H1 (cell line): Measurements from ENCODE around the gene RAB3IP. TPM values are rescaled to one million over a fixed set of nuclear protein-coding genes. Genes with fewer than 3 reads are reported as not detected.

Source experiments
- CHD1 ChIP-seq: IDR thresholded peaks from 2 replicates; pipeline ENCODE4 v1.6.1; 2012; ENCODE audit warnings: low read depth, low read length, improper control_type of control experiment
- JUND ChIP-seq: IDR thresholded peaks from 2 replicates; pipeline ENCODE4 v1.6.1; 2011; ENCODE audit warnings: mild to moderate bottlenecking, improper control_type of control experiment, low read length
- TAF7 ChIP-seq: optimal IDR thresholded peaks from 2 replicates; pipeline ENCODE3; 2011; ENCODE audit warnings: low read depth, mild to moderate bottlenecking, inconsistent platforms, low read length, moderate library complexity, borderline replicate concordance
- polyA plus RNA-seq, 7 experiments: library from polyadenylated mRNA; depleted of rRNA in 3 of 7; stranded (reverse) in 5 of 7; unstranded in 2 of 7; fragments of >200 nt in 5 of 7; fragments of 200-250 nt in 2 of 7; gene quantifications; 1 replicate in 5 of 7; 2 replicates in 1 of 7; 4 replicates in 1 of 7; pipeline versions ENCODE4 v1.2.1 to v1.2.3, GENCODE V29; 2011 to 2013; ENCODE audit warnings: missing spikeins in 2 of 7, mixed read lengths in 2 of 7
- total RNA-seq: library from RNA; stranded (reverse); fragmentation: NEBNext Ultra II Directional; extraction: Animal tissue kit (Norgen Biotek cat#: 25700); gene quantifications from 2 replicates; pipeline ENCODE4 v1.2.1, GENCODE V29; 2021

The RAB3IP gene
- total and polyA plus RNA-seq, 2 of the 8 experiments (the other 6 are each of a cell fraction or from before 2014, with no cell fraction given), result 17.7 to 34.6 TPM

DNA sequence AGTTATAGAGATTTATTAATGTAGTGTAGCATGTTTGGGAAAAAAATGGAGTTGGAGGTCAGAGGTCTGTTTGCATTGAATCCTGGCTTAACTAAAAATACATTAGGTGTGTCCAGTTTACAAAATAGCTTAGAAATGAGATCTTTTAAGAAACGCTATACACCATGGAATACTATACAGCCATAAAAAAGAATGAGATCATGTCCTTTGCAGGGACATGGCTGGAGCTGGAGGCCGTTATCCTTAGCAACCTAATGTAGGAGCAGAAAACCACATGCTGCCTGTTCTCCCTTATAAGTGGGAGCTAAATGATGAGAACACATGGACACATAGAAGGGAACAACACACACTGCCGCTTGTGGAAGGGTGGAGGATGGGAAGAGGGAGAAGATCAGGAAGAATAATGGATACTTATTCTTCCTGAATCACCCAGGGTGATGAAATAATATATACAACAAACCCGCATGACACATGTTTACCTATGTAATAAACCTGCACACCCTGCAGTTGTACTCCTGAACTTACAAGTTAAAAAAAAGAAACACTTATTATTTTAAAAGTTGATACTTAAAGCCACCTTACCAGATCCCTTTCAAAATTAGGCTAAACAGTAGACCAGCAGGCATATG is 72.3 kb downstream of the RAB3IP start (continued):
- TF ChIP-seq TAF7, result no peak
- no peak for TF ChIP-seq JUND
- TF ChIP-seq CHD1, result no peak
